NCI-H1105 (cell line): ENCODE measurements around the gene ANKRD6.

ENCODE experiments used
- DNase-seq: peaks from one replicate; lab custom pipeline; 2025; lab: John Stamatoyannopoulos, UW

Gene ANKRD6

GRCh38 chr6:89413006-89413400, 19.9 kb upstream of the ANKRD6 start:
- DNase-seq, result no peak

GRCh38 chr6:89414215-89414614, 18.7 kb upstream of the ANKRD6 start:
- DNase-seq, result no peak

GRCh38 chr6:89415185-89415584, 17.8 kb upstream of the ANKRD6 start:
- DNase-seq, result no peak

GRCh38 chr6:89416796-89417195, 16.2 kb upstream of the ANKRD6 start:
- no peak for DNase-seq

GRCh38 chr6:89430201-89430962, 2.6 kb upstream of the ANKRD6 start:
- no peak for DNase-seq

GRCh38 chr6:89433252-89434149, 549 bp downstream of the ANKRD6 start:
- no peak for DNase-seq

- no peak for DNase-seq
These were observed 1.2 kb downstream of the ANKRD6 start for GRCh38 chr6:89434150-89434499.

- no peak for DNase-seq
These were observed 2.0 kb downstream of the ANKRD6 start for GRCh38 chr6:89434954-89435353.

GRCh38 chr6:89436226-89436625, 3.3 kb downstream of the ANKRD6 start:
- DNase-seq, result peak; percentile 30

GRCh38 chr6:89438248-89438647, 5.3 kb downstream of the ANKRD6 start:
- no peak for DNase-seq

- DNase-seq, result no peak
These were observed 6.1 kb downstream of the ANKRD6 start for GRCh38 chr6:89439014-89439413.

GRCh38 chr6:89440200-89440599, 7.2 kb downstream of the ANKRD6 start:
- no peak for DNase-seq

- DNase-seq, result no peak
These were observed 10.7 kb downstream of the ANKRD6 start for GRCh38 chr6:89443658-89444057.

- no peak for DNase-seq
These were observed 16.2 kb downstream of the ANKRD6 start for GRCh38 chr6:89449193-89449592.

- no peak for DNase-seq
These were observed 19.3 kb downstream of the ANKRD6 start for GRCh38 chr6:89452281-89452680.

GRCh38 chr6:89454300-89454699, 21.3 kb downstream of the ANKRD6 start:
- DNase-seq, result no peak

GRCh38 chr6:89458704-89459103, 25.8 kb downstream of the ANKRD6 start:
- DNase-seq, result no peak

GRCh38 chr6:89459501-89459900, 26.5 kb downstream of the ANKRD6 start:
- DNase-seq, result no peak

GRCh38 chr6:89460713-89461112, 27.8 kb downstream of the ANKRD6 start:
- DNase-seq, result no peak

- DNase-seq, result no peak
These were observed 29.6 kb downstream of the ANKRD6 start for GRCh38 chr6:89462503-89462902.

- DNase-seq, result no peak
These were observed 31.3 kb downstream of the ANKRD6 start for GRCh38 chr6:89464295-89464694.

- no peak for DNase-seq
These were observed 34.5 kb downstream of the ANKRD6 start for GRCh38 chr6:89467437-89467836.

GRCh38 chr6:89468998-89469397, 36.0 kb downstream of the ANKRD6 start:
- no peak for DNase-seq
